ENCODE data around the gene PPEF1.

PPEF1 gene

GRCh38 chrX:18875256-18875878 is 167.9 kb downstream of the PPEF1 start:
- Histone ChIP-seq H3K9me3 (ENCODE audit: insufficient read depth, low read length) (no peaks in the 10 kb centered on the region), H3K79me2 (ENCODE audit: insufficient read depth, low read length) (no peaks in the 10 kb centered on the region), H3F3A (ENCODE audit: insufficient read depth) (no peaks in the 10 kb centered on the region), H3K4me3 (ENCODE audit: insufficient read depth, low read length, poor library complexity, severe bottlenecking) (no peak overlapping the region), H3K27me3 (ENCODE audit: low read length) (no peaks in the 10 kb centered on the region), H4K20me1 (ENCODE audit: low read depth, low read length) (no peaks in the 10 kb centered on the region), H3K27ac (ENCODE audit: low read depth, low read length) (no peak overlapping the region), H3K4me2 (ENCODE audit: low read depth, low read length, poor library complexity, severe bottlenecking) (no peak overlapping the region), H3K9ac (ENCODE audit: low read length) (no peak overlapping the region), H3K9me2 (replicated peaks; ENCODE audit: insufficient read depth, low read length) (no peaks in the 10 kb centered on the region), H3K36me3 (ENCODE audit: low read length) (no peaks in the 10 kb centered on the region), H2AFZ (ENCODE audit: low read depth, low read length, severe bottlenecking) (no peak overlapping the region)
- TF ChIP-seq CTCF (IDR thresholded peaks at IDR 0.05; ENCODE audit: insufficient read depth, low read length, poor library complexity, severe bottlenecking) (no peak), EZH2phosphoT487 (conservative IDR thresholded peaks at IDR 0.05; ENCODE audit: low read length) (no peak)

GRCh38 chrX:18877469-18877868 is 170.0 kb downstream of the PPEF1 start:
- no peaks in the 10 kb centered on the region for H3K9me2 ChIP-seq (replicated peaks; ENCODE audit: insufficient read depth, low read length)
- H3K27me3 ChIP-seq (ENCODE audit: low read length), result no peaks in the 10 kb centered on the region
- no peak overlapping the region for H3K9ac ChIP-seq (ENCODE audit: low read length)
- H3K4me2 ChIP-seq (ENCODE audit: low read depth, low read length, poor library complexity, severe bottlenecking), result no peak overlapping the region
- no peaks in the 10 kb centered on the region for H3K36me3 ChIP-seq (ENCODE audit: low read length)
- H3K4me3 ChIP-seq (ENCODE audit: insufficient read depth, low read length, poor library complexity, severe bottlenecking), result no peak overlapping the region
- H4K20me1 ChIP-seq (ENCODE audit: low read depth, low read length), result no peaks in the 10 kb centered on the region
- TF ChIP-seq EZH2phosphoT487 (conservative IDR thresholded peaks at IDR 0.05; ENCODE audit: low read length) (no peak), CTCF (IDR thresholded peaks at IDR 0.05; ENCODE audit: insufficient read depth, low read length, poor library complexity, severe bottlenecking) (no peak)
- no peaks in the 10 kb centered on the region for H3K79me2 ChIP-seq (ENCODE audit: insufficient read depth, low read length)
- H3F3A ChIP-seq (ENCODE audit: insufficient read depth), result no peaks in the 10 kb centered on the region
- no peak overlapping the region for H3K27ac ChIP-seq (ENCODE audit: low read depth, low read length)
- H2AFZ ChIP-seq (ENCODE audit: low read depth, low read length, severe bottlenecking), result no peak overlapping the region
- H3K9me3 ChIP-seq (ENCODE audit: insufficient read depth, low read length), result no peaks in the 10 kb centered on the region

Data from SU-DHL-6 (cell line).